ENCODE data around the gene SLC19A2. TPM values are rescaled to one million over a fixed set of nuclear protein-coding genes. Genes with fewer than 3 reads are reported as not detected.
"Not testable (repeated sequence)": the region's sequence is repeated elsewhere in the genome, so short reads cannot be mapped to it uniquely, and the experiment has no call there.

SLC19A2 gene
- total RNA-seq, 1 donor from 2014 or later: 8.0 TPM

- intact Hi-C loops (cut with micrococcal nuclease): no loop called here
Measured at GRCh38 chr1:169509354-169509753, 23.6 kb upstream of the SLC19A2 start.

GRCh38 chr1:169508432-169509338 is 22.9 kb upstream of the SLC19A2 start:
- intact Hi-C loops (cut with micrococcal nuclease): loop anchor here (1.0 kb wide), 1 partner anchor 22 kb away; no protein-coding TSS in a partner anchor

GRCh38 chr1:169507413-169507812 is 21.7 kb upstream of the SLC19A2 start:
- intact Hi-C loops (cut with micrococcal nuclease): no loop called here

- intact Hi-C loops (cut with micrococcal nuclease): not testable (repeated sequence)
Measured at GRCh38 chr1:169503601-169504000, 17.9 kb upstream of the SLC19A2 start.

- intact Hi-C loops (cut with micrococcal nuclease): no loop called here
Measured at GRCh38 chr1:169499807-169500206, 14.1 kb upstream of the SLC19A2 start.

GRCh38 chr1:169497317-169497716 is 11.6 kb upstream of the SLC19A2 start:
- intact Hi-C loops (cut with micrococcal nuclease): no loop called here

- intact Hi-C loops (cut with micrococcal nuclease): no loop called here
Measured at GRCh38 chr1:169495916-169496315, 10.2 kb upstream of the SLC19A2 start.

GRCh38 chr1:169495046-169495775 is 9.5 kb upstream of the SLC19A2 start:
- intact Hi-C loops (cut with micrococcal nuclease): no loop called here

GRCh38 chr1:169494343-169494742 is 8.6 kb upstream of the SLC19A2 start:
- intact Hi-C loops (cut with micrococcal nuclease): no loop called here

GRCh38 chr1:169493251-169493650 is 7.5 kb upstream of the SLC19A2 start:
- intact Hi-C loops (cut with micrococcal nuclease): no loop called here

- intact Hi-C loops (cut with micrococcal nuclease): no loop called here
Measured at GRCh38 chr1:169491845-169492281, 6.1 kb upstream of the SLC19A2 start.

- intact Hi-C loops (cut with micrococcal nuclease): loop anchor here (5.0 kb wide), 3 partner anchors 1146 to 1551 kb away; partner anchors contain the start of genes DCAF6 and MPC2
Measured at GRCh38 chr1:169488157-169488556, 2.4 kb upstream of the SLC19A2 start.

- intact Hi-C loops (cut with micrococcal nuclease): loop anchor here (2.0 to 5.0 kb wide), 5 partner anchors 207 to 1550 kb away; partner anchors contain the start of genes DCAF6, KIFAP3 and MPC2
Measured at GRCh38 chr1:169487561-169487960, 1.8 kb upstream of the SLC19A2 start.

- intact Hi-C loops (cut with micrococcal nuclease): loop anchor here (2.0 to 5.0 kb wide), 5 partner anchors 208 to 1550 kb away; partner anchors contain the start of genes DCAF6, KIFAP3 and MPC2
Measured at GRCh38 chr1:169487133-169487532, 1.4 kb upstream of the SLC19A2 start.

GRCh38 chr1:169486281-169487051 is 722 bp upstream of the SLC19A2 start:
- intact Hi-C loops (cut with micrococcal nuclease): loop anchor here (1.0 to 5.0 kb wide), 9 partner anchors 22 to 1549 kb away; partner anchors contain the start of genes DCAF6, KIFAP3, METTL18 and MPC2

- intact Hi-C loops (cut with micrococcal nuclease): loop anchor here (1.0 to 5.0 kb wide), 13 partner anchors 25 to 1548 kb away; partner anchors contain the start of genes ATP1B1, CCDC181, DCAF6 and MPC2
Measured at GRCh38 chr1:169484683-169485430, 887 bp downstream of the SLC19A2 start.

GRCh38 chr1:169484101-169484500 is 1.6 kb downstream of the SLC19A2 start:
- intact Hi-C loops (cut with micrococcal nuclease): loop anchor here (2.0 to 5.0 kb wide), 4 partner anchors 57 to 225 kb away; partner anchors contain the start of gene CCDC181

- intact Hi-C loops (cut with micrococcal nuclease): loop anchor here (5.0 kb wide), 1 partner anchor 91 kb away; no protein-coding TSS in a partner anchor
Measured at GRCh38 chr1:169483500-169483966, 2.2 kb downstream of the SLC19A2 start.

GRCh38 chr1:169479363-169480066 is 6.2 kb downstream of the SLC19A2 start:
- intact Hi-C loops (cut with micrococcal nuclease): loop anchor here (5.0 kb wide), 1 partner anchor 87 kb away; no protein-coding TSS in a partner anchor

Data from T-helper 1 cell treated with Interleukin-12 subunit alpha and Interleukin-12 subunit beta and Interleukin-4 antibody, amounts not matched to agents 30 ng/mL and 1 ng/mL, for 36 hours (primary cell).